Esophagus squamous epithelium (tissue), 5 donors: ENCODE data around the gene NSG1. TPM values are rescaled to one million over a fixed set of nuclear protein-coding genes. Genes with fewer than 3 reads are reported as not detected.

Experiments
- DNase-seq: peaks from one replicate; lab custom pipeline; 2025; lab: John Stamatoyannopoulos, UW
- H3K27ac ChIP-seq, 4 donors: fragments of 200-600 bp; sonication (generic); one replicate each; pipeline ENCODE4 v1.5.1; 2016 to 2019; ENCODE audit warnings: mild to moderate bottlenecking in 1 of 4
- H3K27me3 ChIP-seq, 4 donors: fragments of 200-600 bp; sonication (generic); 1 replicate in 3 of 4; 2 replicates in 1 of 4; pipeline versions ENCODE4 v1.5.1 to v1.6.0; 2017 to 2021; ENCODE audit warnings: antibody characterized with exemption in 1 of 4
- H3K36me3 ChIP-seq, 3 donors: fragments of 200-600 bp; sonication (generic); one replicate each; pipeline ENCODE4 v1.5.1; 2016 to 2019
- H3K4me1 ChIP-seq, 3 donors: fragments of 200-600 bp; sonication (generic); one replicate each; pipeline ENCODE4 v1.5.1; 2017 to 2019
- H3K4me3 ChIP-seq, 4 donors: fragments of 200-600 bp; sonication (generic); 1 replicate in 3 of 4; 2 replicates in 1 of 4; pipeline ENCODE4 v1.5.1; 2016 to 2019; ENCODE audit warnings: mild to moderate bottlenecking in 2 of 4, moderate library complexity in 1 of 4
- H3K9me3 ChIP-seq, 3 donors: fragments of 200-600 bp; sonication (generic); one replicate each; pipeline ENCODE4 v1.5.1; 2016 to 2019
- CTCF ChIP-seq, 6 experiments: fragments of 450-650 bp in 4 of 6; fragments of 200-600 bp in 2 of 6; sonication (generic) in 2 of 6; IDR thresholded peaks; one replicate each; pipeline ENCODE4 v1.5.1; 2016 to 2019; ENCODE audit warnings: antibody characterized with exemption in 6 of 6, mild to moderate bottlenecking in 4 of 6, moderate library complexity in 4 of 6
- POLR2A ChIP-seq, 4 donors: fragments of 450-650 bp; IDR thresholded peaks; one replicate each; pipeline ENCODE4 v1.6.1; 2017; ENCODE audit warnings: antibody characterized with exemption in 4 of 4, mild to moderate bottlenecking in 4 of 4, moderate library complexity in 3 of 4
- WGBS, 2 donors: methylation state at CpG; one replicate each; pipeline ENCODE4 v1.1.5; 2018; 5-methylcytosine and 5-hydroxymethylcytosine counted together
- intact Hi-C: fragments of 100-400 bp; cut with DNase I; formaldehyde crosslinking; loops from one replicate; pipeline ENCODE4 v1.15.0; 2022
- total RNA-seq, 4 donors: library from RNA; depleted of rRNA; stranded (reverse); fragments of >200 nt; gene quantifications; one replicate each; pipeline ENCODE4 v1.1.0, GENCODE V29; 2016
- donor health status: DM: yes; HTN: yes; CAD: no.

The NSG1 gene
- total RNA-seq, 4 donors from 2014 or later = 21.2 to 48.8 (median 37.5) TPM

- intact Hi-C loops = no loop called here
- 58 to 71% methylated on average over 4 to 7 of the region's 7 CpGs for WGBS, 2 donors
- peak; percentile 36 to 70 (median 46) for TF ChIP-seq CTCF (IDR thresholded peaks at IDR 0.05)
- no peak for TF ChIP-seq POLR2A (IDR thresholded peaks at IDR 0.05)
- H3K36me3 ChIP-seq = peaks cover 0 to 80% (median 11%) of the 10 kb centered on the region in 3 donors
- no peak for DNase-seq
- H3K4me1 ChIP-seq = no peaks in the 10 kb centered on the region
- no peak overlapping the region for H3K4me3 ChIP-seq
- no peaks in the 10 kb centered on the region for H3K27me3 ChIP-seq
- no peak overlapping the region for H3K27ac ChIP-seq
- no peaks in the 10 kb centered on the region for H3K9me3 ChIP-seq
Measured at GRCh38 chr4:4430492-4431195, 43.7 kb downstream of the NSG1 start.

- WGBS, 2 donors = 90 to 91% methylated on average over 4 to 10 of the region's 11 CpGs
- Histone ChIP-seq H3K27ac (no peak overlapping the region), H3K27me3 (no peaks in the 10 kb centered on the region), H3K9me3 (no peaks in the 10 kb centered on the region), H3K4me3 (no peak overlapping the region), H3K36me3 (peaks cover 0 to 81% (median 11%) of the 10 kb centered on the region in 3 donors), H3K4me1 (no peaks in the 10 kb centered on the region)
- TF ChIP-seq POLR2A (IDR thresholded peaks at IDR 0.05) (no peak), CTCF (IDR thresholded peaks at IDR 0.05) (no peak)
- intact Hi-C loops = no loop called here
- no peak for DNase-seq
Measured at GRCh38 chr4:4432341-4433125, 45.6 kb downstream of the NSG1 start.

- 59 to 90% methylated on average over 4 of the region's 4 CpGs for WGBS, 2 donors
- TF ChIP-seq CTCF (IDR thresholded peaks at IDR 0.05) (no peak), POLR2A (IDR thresholded peaks at IDR 0.05) (no peak)
Measured at GRCh38 chr4:4433941-4434340, 47.0 kb downstream of the NSG1 start.

GRCh38 chr4:4436244-4436823 is 49.4 kb downstream of the NSG1 start:
- no peak for TF ChIP-seq CTCF (IDR thresholded peaks at IDR 0.05)
- no peak for TF ChIP-seq POLR2A (IDR thresholded peaks at IDR 0.05)
- Histone ChIP-seq H3K4me3 (no peak overlapping the region), H3K27ac (no peak overlapping the region), H3K9me3 (no peaks in the 10 kb centered on the region), H3K4me1 (no peaks in the 10 kb centered on the region), H3K27me3 (no peaks in the 10 kb centered on the region), H3K36me3 (peaks cover 6 to 72% (median 11%) of the 10 kb centered on the region in 3 donors)
- DNase-seq = no peak
- 83 to 87% methylated on average over 2 of the region's 2 CpGs for WGBS, 2 donors
- intact Hi-C loops = no loop called here

More at GRCh38 chr4:4433941-4434340, 47.0 kb downstream of the NSG1 start:
- Histone ChIP-seq H3K9me3 (no peaks in the 10 kb centered on the region), H3K36me3 (peaks cover 6 to 79% (median 11%) of the 10 kb centered on the region in 3 donors), H3K4me3 (no peak overlapping the region), H3K4me1 (no peaks in the 10 kb centered on the region), H3K27ac (no peak overlapping the region), H3K27me3 (no peaks in the 10 kb centered on the region)
- DNase-seq = no peak
- intact Hi-C loops = no loop called here
